ENCODE results near the gene TNFRSF11A.

- TF ChIP-seq CTCF (IDR thresholded peaks at IDR 0.05) (no peak), POLR2AphosphoS5 (IDR thresholded peaks at IDR 0.05; ENCODE audit: insufficient read depth in 1 of 2, low read depth in 1 of 2) (no peak)
Measured at GRCh38 chr18:62426191-62426488, 101.0 kb downstream of the TNFRSF11A start.
